HG03095 (cell line): ENCODE results near the gene TBC1D2B.
"Not testable (repeated sequence)": the region's sequence is repeated elsewhere in the genome, so short reads cannot be mapped to it uniquely, and the experiment has no call there.

ENCODE experiments used
- ATAC-seq: cut with Tn5 transposase; IDR thresholded peaks from one replicate; pipeline ENCODE4 v1.9.1; 2021; ENCODE audit warnings: moderate library complexity; ENCODE audit not compliant: unreplicated experiment

Gene TBC1D2B

DNA sequence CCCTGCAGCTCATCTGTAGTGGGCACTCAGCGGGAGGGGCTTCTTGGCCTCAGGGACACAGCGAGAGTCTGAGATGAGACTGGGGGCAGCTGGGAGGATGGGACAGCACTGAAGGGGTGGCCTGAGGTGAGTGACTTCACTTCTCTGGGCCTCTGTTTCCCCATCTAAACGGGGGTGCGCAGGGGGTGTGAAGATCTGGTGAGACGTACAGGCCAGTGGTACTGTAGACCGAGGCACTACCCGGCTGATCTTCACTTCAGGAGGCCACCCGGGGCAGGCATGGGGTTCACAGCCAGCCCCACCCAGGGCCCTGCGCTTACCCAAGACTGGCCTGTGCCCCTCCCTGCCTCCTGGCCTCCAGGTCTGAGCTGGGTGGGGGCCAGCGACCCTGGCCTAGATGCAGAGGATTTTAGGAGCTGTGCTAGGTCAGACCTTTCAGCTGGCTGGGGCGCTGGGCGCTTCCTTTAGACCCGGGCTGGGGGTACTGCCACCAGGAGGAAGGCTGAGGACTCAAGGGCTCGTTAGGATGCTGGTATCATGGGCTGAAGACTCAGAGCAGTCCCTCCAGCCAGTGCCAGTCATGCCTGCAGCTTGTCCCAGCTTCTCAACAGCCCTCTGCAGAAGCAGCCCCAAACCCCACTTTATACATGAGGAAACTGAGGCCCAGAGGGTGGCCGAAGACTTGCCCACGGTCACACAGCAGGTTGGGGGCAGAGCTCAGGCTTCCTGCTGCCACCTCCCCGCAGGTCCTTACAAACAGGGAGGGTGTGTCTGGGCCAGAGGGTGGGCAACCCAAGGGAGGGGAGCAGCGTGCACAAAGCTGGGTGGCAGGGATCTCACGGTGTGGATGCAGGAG is 99.4 kb downstream of the TBC1D2B start:
- ATAC-seq, result not testable (repeated sequence)

DNA sequence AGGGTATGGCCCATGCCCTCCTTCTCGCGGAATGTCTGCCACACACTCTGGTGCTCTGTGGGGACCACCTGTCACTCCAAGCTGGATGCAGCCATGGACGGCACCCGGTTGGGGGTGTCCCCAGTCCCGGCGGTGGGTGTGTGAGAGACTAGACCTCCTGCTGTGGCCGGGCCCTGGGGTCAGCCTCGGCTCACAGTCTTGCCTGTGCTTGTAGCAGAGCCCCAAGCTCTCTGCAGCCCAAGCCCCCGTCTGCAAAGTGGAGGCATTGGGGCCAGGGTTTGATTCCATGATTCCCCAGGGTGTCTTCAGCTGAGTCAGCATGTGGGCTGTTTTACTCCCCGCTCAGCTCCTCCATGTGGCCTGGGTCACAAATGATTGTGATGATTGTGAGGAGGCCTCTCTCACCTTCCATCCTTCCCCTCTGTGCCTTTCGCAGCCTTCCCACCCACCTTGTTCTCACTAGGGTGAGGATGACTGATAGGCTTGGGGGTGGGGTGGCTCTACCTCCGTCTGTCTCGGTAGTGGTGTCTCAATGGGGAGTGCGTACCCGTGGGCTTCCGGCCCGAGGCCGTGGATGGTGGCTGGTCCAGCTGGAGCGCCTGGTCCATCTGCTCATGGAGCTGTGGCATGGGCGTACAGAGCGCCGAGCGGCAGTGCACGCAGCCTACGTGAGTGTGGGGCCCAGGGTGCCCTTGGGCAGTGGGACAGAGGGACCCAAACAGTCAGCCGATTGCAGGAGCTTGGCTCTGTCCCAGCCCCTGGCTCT is 100.6 kb downstream of the TBC1D2B start:
- not testable (repeated sequence) for ATAC-seq

DNA sequence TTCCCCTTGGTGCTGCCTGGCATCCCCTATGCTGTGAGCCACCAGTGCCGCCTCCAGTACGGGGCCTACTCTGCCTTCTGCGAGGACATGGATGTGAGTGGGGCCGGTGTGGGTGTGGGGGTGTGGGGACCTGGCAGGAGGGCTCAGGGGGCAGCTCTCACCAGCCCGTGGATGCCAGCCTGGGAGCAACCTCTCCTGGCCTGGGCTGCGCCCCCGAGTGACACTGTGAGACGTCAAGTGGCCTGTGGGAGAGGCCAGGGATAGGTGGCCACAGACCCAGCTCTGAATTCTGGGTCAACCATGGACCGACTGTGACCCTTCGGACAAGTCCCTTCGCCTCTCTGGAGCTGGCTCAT is 101.4 kb downstream of the TBC1D2B start:
- not testable (repeated sequence) for ATAC-seq

DNA sequence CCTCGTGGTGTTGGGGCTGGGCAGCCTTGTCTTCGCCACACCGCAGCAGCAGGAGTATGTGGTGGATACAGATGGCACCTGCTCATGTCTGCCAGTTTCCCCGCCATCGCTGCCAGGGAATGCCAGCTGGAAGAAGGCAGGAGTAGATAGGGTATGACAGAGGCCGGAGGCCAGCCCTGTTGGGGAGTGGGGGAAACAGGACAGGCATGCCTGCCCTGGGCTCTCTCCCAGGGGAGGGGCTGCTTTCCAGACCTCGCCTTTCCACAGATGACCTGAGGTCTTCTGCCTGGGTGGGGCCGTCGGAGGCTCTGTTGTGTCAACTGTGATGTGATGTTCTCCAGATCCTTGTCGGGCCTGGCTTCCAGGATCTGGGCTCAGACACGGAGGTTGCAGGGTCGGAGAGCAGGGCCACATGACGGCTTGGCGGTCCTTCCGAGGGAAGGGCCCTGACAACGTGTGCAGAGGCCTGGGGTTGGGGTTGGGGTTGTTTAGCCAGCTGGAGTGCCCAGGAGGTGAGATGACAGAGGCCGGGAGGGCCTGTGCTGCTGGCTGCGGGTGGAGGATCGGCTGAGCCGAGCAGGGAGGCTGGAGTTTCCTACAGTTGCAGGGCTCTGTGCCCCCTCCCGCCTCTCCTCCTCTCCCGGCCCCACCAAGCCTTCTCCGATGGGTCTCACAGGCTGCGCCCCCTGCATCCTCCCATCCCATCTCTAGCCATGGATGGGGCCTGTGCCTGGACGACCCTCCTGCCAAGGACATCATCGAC is 102.0 kb downstream of the TBC1D2B start:
- no peak for ATAC-seq

DNA sequence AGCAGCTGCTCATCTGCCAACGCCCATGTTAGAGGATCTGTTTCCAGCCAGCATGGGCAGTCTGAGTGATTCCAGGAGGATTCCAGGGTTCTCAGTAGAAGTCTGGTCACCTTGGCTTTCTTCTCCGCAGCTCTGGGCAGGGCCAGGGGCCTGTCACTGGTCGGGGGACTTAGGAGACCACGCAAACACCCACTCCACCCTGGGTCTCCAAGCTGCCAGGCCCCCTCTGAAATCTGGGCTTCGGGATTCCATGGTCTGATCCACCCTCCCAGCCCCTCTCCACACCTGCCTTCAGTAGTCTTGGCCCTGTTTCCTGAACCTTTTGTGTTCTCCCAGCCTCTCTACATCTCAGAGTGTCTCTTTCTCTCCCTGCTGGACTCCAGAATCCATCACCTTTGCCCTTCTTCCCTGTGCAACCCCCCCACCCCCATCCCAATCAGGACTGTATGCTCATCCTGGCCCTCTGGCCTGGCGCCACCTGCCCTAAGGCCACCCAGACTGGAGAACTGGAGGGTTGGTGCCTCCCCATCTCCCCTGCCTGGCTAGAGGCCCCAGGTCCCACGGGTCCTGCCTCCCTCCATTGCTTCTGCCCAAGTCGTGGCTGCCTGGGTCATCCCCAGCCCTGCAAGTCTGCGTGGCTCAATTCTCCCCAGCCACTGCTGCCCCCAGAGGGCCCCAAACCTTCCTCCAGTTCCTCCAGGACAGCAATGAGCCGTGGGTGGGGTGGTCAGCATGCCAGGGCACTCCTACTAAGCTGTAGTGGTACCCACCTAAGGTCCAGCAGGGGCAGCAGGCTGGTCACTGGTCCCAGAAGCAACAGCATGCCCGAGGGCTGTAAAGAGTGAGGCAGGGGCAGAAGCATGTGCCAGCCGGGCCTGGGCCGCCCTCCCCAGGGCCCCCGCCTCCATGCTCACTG is 102.8 kb downstream of the TBC1D2B start:
- no peak for ATAC-seq

DNA sequence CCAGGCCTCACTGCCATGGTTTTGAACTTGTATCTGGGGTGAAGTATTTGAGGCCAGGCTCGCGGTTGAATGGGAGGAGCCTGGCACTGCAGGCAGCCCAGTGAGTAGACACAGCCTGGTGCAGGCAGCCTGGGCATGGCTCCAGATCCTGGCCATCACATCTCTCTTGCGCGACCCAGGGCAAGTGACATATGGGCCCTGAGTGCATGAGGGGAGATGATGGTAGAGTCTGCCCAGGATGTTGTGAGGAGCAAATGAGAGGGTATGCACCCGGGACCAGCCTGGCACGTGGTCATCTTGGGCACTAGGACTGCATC is 103.5 kb downstream of the TBC1D2B start:
- ATAC-seq, result no peak

DNA sequence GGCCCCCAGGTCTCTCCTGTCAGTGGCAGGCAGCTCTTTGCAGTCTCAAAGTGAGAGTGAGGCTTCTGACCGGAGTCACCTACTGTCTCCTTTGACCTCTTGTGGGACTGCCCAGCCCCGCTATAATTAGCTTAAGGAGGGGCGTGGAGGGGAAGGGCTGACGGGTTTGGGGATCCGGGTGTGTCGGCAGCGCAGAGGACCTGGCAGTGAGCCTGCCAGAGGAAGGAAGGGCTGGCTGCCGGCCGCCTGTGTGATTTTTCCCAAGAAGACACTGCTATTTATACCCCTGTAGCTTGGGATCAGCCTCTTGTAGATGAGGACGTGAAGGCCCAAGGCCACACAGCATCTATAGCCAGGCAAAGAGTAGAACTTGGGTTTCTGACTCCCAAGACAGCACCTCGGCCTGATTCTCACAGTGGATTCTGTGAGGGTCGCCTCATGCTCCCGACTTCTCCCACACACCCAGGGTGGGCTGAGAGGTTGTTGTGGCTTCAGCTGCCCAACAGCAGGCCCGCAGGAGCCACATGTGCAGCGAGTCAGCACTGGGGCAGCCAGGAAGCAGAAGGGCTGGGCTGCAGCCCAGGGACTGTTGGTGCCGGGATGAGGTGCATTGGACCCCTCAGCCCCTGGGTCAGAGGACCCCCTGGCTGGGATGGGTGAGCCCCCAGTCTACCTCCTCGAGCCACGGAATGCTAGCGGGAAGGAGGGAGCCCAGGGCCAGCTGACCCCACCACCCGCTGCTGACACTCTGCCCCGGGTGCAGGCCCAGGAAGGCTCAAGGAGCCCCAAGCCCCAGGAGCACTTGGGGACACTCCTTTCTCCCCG is 104.0 kb downstream of the TBC1D2B start:
- not testable (repeated sequence) for ATAC-seq

DNA sequence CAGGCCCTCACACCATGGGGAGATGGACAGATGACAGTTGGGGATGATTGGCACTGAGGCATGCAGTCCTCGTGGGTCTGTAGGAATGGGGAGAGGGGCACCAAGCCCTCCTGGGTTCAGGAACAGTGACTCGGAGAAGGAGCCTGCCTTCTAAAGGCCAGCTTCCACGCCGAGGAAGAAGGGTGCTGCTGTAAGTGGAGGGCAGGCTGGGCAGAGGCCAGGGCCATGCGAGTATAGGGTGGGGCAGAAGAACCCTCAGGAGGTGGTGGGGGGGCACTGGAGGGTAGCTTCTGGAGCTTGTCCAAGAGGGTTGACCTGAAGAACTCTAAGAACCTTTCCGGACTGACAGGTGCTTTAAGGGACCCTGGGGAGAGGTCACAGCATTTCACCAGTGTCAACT is 104.8 kb downstream of the TBC1D2B start:
- ATAC-seq, result not testable (repeated sequence)

DNA sequence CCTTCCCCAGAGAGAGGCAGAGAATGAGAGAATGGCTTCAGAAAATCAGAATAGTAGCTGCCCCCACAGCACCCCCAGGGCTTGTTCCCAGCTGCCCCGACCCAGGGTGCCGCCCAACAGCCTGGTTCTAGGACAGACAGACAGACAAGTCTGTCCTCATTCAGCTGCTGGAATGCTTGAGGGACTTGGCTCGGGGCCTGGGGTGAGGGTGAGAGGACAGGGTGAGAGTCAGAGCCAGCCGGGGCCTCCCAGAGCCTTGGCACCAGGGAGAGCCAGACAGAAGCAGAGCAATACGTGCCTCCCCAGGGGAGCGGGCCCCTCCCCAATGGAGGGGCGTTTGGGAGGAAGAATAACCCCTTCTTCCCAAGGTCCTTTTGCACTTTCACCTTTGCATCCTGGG is 105.6 kb downstream of the TBC1D2B start:
- not testable (repeated sequence) for ATAC-seq

DNA sequence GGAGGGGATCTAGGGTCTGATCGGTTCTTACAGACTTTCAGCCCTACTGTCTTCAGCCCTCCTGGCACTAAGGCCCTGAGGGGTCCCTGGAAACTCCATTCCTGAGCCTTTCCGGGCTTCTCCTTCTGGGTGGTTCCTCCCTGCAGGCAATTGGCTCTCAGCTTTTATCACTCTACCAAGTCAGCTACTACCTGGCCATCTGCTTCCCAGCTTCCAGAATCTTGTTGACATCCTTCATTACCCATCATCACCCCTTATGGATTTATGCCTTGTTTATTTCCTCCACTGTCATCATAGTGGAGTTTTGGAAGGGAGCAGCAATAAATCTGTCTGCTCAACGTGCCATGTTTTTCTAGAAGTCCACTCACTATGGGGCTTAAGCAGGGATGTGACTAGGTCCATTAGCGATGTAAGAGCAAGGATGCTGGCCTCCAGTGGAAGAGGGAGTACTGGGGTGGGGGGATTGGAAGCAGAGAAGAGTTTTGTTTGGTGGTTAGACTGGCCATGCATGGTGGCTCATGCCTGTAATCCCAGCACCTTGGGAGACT is 106.6 kb downstream of the TBC1D2B start:
- ATAC-seq, result not testable (repeated sequence)

DNA sequence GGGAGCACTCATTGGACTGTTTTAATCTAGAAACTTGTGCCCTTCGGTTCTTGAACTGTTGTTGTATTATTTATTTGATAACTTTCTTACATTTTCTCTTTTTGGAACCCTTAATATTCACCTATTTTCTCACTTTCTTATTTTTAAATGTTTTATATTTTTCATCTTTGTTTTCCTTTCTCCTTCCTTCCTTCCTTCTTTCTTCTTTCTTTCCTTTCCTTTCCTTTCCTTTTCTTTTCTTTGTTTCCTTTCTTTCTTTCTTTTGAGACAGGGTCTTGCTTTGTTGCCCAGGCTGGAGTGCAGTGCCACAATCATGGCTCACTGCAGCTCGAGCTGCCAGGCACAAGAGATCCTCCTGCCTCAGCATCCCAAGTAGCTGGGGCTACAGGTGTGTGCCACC is 108.5 kb downstream of the TBC1D2B start:
- ATAC-seq, result no peak

DNA sequence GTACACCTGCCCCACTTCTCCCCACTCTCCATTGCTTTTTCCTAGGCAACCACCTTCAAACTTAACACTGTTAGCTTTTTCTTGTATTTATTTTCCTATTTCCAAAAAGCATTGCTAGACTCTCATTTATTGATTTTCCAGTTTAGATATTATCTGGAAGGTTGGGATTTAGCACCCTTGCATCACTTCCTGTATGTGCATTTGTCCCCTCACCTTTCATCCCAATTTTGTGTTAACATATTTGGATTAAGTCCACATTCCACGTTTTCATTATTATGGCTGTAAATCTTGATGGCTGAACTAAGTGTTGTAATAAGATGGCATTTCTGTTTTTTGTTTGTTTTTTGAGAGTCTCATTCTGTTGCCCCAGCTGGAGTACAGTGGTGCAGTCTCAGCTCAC is 109.7 kb downstream of the TBC1D2B start:
- ATAC-seq, result no peak

DNA sequence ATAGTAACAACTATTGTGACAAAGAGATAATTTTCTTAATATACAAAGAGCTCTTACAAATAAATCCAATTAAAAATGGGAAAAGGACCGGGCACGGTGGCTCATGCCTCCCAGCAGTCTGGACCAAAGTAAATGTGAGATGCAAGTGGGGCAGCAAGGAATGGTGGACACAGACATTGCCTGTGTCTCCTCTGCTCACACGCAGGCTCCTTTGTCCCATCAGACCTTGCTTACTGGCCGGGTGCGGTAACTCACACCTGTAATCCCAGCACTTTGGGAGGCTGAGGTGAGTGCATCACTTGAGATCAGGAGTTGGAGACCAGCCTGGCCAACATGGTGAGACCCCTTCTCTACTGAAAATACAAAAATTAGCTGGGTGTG is 110.3 kb downstream of the TBC1D2B start:
- ATAC-seq, result not testable (repeated sequence)

DNA sequence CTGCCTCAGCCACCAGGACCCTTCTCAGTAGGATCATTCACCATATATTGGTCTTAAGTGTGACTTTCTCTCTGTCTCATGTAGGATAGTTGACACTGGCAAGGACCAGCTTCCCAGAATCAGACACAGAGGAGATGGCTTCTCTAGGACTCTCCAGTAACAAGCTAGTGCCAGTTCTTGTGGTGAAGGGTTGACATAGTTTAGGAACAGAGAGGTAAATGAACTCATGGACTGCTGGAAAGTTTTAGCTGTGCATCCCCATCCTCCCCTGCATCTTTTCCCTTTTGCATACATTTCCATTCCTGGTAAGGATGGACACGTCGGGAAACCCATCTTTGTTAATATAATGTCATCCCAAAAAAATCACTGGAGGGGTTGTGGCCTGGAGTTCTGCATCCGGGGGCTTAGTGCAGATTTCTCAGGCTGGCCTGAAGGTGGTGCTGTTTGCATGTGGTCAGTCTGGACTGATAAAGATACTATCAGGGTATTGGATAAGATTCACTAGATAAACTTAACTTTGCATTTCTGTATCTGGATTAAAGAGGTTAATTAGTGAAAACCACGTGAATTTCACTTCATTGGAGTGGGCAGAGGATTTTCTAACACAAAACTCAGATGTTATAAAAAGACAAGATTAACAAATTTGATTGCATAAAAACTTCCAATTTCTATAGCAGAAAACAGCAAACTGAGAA is 110.8 kb downstream of the TBC1D2B start:
- ATAC-seq, result no peak

DNA sequence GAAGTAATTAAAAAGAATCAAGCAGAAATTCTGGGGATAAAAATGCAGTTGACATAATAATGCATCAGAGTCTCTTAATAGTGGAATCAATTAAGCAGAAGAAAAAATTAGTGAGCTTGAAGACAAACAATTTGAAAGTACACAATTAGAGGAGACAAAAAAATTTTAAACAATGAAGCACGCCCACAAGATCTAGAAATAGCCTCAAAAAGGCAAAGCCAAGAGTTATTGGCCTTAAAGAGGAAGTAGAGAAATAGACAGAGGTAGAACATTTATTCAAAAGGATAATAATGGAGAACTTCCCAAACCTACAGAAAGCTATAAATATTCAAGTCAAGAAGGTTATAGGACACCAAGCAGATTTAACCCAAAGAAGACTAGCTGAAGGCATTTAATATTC is 113.3 kb downstream of the TBC1D2B start:
- no peak for ATAC-seq

DNA sequence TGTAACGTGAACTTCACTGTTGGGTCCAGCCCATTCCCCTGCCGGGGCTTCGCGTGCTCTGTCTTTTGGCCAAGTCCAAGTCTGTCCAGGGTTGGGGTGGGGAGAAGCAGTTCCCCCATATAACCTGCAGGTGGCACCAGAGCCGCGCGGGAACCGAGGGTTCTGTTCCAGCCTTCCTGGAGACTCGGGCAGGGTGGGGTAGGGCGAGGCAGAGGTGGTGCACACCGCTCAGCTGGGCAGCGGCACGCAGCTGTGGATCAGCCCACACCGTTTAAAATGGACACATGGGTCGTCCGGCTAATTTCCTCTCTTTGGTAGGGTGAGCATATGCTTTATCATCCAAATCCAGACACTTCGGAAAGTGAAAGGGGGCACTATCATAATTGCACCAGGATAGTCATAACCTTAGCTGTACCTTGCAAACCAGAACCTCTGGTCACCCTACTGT is 118.1 kb downstream of the TBC1D2B start:
- ATAC-seq, result no peak

DNA sequence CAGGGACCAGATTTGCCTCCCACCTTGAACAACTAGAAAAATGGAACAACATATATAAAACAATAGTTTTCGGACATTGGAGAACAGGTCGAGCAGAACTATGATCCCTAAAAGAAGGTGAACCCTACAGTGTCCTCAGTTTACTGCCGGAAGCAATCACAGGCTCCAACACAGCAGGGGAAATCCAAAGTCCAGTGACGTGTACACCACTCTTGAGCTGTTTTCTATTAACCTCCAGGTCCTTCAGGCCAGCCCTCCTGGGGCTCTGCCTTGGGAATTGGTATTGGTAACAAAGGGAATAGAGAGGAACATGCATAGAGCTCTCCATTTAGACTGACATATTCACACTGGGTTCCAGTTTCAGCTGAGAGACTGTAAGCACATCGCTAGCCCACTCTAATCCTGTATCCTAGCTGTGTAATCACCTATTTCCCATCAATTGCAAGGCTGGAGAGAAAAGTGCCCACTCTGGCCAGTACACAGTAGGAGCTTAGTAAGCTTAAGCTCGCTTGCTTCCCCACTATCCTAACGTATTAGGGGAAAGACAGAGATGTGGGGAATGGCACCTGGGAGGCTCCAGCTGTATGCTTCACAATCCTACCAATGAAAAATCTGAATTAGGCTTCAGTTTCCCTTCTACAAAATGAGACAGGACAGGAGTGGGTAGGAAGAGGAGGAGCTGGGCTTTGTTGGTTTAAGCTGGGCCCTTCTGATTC is 118.6 kb downstream of the TBC1D2B start:
- ATAC-seq, result not testable (repeated sequence)

DNA sequence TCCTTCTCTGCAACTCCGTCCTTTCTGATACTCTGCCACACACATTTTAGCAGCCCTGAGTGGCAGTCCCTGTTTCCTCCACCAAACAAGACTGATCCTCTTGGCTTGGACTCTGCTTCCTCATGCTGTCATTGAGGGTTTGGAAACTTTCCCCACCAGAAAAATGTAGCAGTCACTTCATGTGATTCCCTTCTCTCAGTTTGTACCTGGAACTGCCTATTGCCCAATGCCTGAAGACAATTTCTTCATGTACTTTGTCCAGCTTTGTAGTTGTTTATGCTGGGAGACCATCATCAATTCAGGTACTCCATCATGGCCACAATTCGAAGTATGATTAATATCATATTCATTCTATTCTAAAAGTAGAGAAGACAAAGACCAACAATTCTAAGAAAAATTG is 119.5 kb downstream of the TBC1D2B start:
- not testable (repeated sequence) for ATAC-seq
